HG03469 (cell line): ENCODE results near the gene UCKL1.
"Not testable (repeated sequence)": the region's sequence is repeated elsewhere in the genome, so short reads cannot be mapped to it uniquely, and the experiment has no call there.

Experiments used
- ATAC-seq: cut with Tn5 transposase; IDR thresholded peaks from one replicate; pipeline ENCODE4 v1.9.1; 2021; ENCODE audit warnings: mild to moderate bottlenecking, moderate library complexity, moderate number of reproducible peaks; ENCODE audit not compliant: unreplicated experiment

Gene UCKL1

DNA sequence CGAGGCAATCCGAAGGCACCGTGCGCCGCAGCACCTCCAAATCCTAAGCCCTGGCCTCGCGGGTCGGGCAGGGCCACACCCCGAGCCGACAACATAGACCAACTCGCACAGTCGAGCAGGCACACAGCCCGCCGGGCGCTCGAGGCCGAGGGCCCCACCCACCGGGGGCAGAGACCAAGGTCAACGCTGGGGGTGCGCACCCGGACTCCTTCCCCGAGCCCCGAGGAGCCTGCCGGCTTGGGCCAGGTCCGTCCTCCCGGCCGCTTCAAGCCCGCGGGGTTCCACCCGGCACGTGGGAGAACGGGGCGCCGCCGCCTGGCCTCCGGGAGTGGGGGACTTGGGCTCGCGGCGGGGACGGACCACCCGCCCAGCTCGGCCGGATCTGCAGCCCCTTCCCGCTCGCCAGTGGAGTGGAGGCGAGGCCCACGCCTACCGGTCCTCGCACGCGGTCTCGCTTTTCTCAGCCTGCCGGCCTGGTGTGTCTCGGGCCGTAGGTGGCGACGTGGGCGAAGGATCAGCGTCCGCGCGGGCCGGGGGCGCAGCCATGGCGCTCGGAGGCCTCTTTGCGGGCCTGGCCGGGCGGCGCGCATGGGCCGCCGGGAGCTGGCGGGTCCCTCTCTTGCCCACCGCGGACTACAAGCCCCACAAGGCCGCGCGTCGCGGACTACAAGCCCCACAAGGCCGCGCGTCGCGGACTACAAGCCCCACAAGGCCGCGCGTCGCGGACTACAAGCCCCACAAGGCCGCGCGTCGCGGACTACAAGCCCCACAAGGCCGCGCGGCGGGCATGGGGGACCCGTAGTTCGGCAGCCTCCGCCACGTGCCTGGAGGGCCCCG is at the start of gene UCKL1:
Gene UCKL1, minus strand, starts transcription at position 590 of the 837 bp plus-strand sequence. Its CDS starts 44 bp downstream, at position 546.
- peak; percentile 53 for ATAC-seq

DNA sequence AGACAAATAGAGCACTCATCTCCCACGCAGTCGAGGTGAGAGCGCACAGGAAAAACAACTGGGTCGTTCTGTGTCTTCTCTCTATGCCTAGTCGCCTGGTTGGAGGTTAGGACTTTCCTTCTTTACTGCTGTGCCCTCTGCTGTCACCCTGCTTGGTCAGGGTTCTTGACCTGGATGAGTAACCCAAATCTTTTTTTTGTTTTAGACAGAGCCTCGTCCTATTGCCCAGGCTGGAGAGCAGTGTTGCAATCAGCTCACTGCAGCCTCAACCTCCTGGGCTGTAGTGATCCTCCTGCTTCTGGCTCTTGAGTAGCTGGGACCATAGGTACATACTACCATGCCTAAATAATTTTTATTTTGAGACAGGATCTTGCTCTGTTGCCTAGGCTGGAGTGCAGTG is 49.2 kb upstream of the UCKL1 start:
- ATAC-seq: no peak

DNA sequence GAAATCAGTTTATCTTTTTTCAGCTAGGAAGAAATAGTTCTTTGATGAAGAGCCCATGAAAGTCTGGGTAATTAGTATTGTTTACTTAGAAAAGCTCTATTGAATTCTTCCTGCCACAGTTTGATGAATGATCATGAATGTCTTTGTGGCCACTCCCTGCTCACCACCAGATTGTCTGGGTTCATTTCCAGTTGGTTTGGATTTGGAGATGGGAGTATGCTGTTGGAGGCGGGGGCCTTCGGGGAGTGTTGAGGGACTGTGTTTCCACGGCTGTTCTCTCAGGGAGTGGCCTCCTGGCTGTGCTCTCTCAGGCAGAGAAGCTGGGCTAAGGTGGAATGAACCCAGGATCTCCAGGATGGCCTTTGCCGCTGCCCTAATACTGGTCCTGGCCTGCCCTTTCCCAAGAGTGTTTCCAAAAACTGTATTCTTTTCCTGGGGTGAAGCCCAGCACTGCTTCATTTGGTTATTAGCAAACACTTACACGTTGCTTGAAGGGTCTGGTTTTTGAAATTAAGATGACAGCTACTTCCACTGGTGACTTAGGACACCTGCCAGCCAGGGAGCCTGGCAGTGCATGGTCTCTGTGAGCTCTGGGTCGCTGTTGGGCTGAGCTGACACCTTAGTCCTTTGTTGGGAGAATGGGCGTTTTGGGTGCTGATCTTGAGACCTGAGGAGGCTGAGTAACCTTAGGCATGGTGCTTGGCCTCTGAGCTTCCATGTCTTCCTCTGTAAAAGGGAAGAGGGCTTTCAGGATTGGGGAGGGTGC is 47.9 kb upstream of the UCKL1 start:
- ATAC-seq: no peak

DNA sequence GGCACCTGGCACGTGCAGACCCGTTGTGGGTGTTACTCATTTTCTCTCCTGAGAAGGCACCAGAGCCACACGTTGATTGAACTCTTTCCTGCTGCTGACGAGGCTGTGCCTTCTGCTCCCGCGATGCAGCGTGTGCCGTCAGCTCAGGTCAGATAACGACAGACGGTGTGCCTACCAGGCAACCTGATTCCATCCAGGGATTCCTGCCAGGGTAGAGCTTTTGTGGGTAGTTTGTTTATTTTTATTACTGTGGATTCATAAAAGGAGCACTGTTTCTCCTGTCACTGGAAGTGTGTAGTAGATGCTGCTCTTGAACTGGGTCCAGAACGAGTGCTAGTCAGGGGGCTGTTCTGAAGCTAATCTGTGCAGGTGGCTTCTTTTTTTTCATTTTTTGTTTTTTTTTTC is 45.4 kb upstream of the UCKL1 start:
- no peak for ATAC-seq

- ATAC-seq: no peak
Measured at GRCh38 chr20:64000906-64001305, 44.7 kb upstream of the UCKL1 start.

- no peak for ATAC-seq
Measured at GRCh38 chr20:63982937-63983336, 26.7 kb upstream of the UCKL1 start.

GRCh38 chr20:63980806-63981728 is 24.9 kb upstream of the UCKL1 start, which contains the start of gene PRPF6:
Gene PRPF6 (plus strand): TSS chr20:63981132. CDS start chr20:63981246, 114 bp downstream.
- peak; percentile 46 for ATAC-seq

- ATAC-seq: no peak
Measured at GRCh38 chr20:63980317-63980805, 24.1 kb upstream of the UCKL1 start.

GRCh38 chr20:63979557-63980316 is 23.5 kb upstream of the UCKL1 start, which contains the start of gene SAMD10:
Gene SAMD10 (minus strand): TSS chr20:63979642. CDS start chr20:63979467, 175 bp downstream.
- no peak for ATAC-seq

- no peak for ATAC-seq
Measured at GRCh38 chr20:63979229-63979556, 23.0 kb upstream of the UCKL1 start.

DNA sequence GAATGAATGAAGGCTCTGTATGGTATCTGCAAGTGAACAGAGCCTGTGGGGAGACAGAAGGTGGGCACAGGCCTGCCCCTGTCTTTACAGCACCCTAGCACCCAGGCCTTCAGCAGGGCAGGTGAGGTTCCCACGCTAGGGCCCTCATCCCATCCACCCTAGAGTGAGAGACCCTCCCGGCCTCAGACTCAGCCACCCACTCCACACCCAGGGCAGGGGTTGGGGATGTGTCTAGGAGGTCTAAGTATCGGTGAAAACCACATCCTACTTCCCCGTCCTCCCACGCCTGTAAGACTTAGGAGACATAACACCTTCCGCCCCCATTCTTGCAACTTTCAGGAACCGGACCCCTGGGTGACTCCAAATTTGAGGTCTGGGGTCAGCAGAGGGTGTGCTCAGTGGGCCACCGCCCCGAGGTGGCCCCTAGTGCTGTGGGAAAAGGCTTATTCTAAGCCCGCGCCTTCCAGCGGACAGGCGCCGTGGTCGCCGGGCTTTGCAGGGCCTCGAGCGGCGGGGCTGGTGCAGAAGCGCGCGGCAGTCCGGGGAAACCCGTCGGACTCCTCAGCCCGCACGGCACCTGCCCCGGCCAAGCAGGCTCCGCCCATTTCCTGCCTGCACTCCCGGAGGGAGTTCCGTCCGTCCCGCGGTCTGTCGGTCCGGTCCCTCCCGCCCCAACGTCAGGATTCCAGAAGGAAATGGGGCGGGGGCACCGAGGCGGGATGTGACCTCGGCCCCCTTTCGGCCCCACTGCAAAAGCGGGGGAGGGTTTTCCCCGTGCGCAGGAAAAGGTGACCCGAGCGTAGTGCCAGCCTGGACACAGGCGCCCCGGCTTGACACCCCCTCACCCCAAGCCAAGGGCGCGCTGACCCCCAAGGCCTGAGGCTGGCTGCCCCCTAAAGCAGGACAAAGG is 22.4 kb upstream of the UCKL1 start:
- no peak for ATAC-seq

DNA sequence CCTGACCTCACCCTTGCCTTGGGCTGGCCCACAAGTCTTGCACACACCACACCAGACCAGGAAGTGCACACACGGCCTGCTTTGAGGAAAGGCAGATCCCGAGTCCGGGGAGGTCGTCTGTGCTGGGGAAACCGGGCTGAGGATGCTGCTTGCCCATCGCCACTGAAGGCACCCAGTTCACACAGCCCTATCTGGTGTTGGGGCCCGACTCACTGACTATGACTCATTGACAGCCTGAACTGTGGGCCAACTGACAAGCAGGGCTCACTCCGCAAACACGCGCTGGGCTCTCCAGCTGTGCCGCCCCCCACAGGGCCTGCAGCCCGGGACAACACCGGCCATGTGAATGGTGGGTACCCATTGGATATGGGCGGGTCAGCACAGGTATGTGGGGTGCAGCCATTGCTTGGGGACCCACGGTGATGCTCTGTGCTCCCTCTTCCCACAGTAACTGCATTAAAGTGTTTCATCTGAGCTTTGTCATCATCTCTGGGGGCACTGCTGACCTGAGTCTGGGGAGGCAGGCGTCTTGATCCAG is 21.6 kb upstream of the UCKL1 start:
- ATAC-seq: no peak

- no peak for ATAC-seq
Measured at GRCh38 chr20:63976980-63977738, 20.9 kb upstream of the UCKL1 start.

GRCh38 chr20:63976511-63976910 is 20.3 kb upstream of the UCKL1 start:
- ATAC-seq: not testable (repeated sequence)

GRCh38 chr20:63974402-63975200 is 18.4 kb upstream of the UCKL1 start:
- ATAC-seq: no peak

GRCh38 chr20:63973636-63974401 is 17.6 kb upstream of the UCKL1 start:
- no peak for ATAC-seq
